NK-92 (cell line): Measurements from ENCODE around the gene MUC4.
"Not testable (repeated sequence)": the region's sequence is repeated elsewhere in the genome, so short reads cannot be mapped to it uniquely, and the experiment has no call there.

Experiments
- DNase-seq: peaks from one replicate; lab custom pipeline; 2025; ENCODE audit not compliant: unreplicated experiment; lab: John Stamatoyannopoulos, UW

Gene MUC4

GRCh38 chr3:195718477-195718984, 93.2 kb downstream of the MUC4 start:
- no peak for DNase-seq

- DNase-seq, result no peak
Measured at GRCh38 chr3:195717852-195718476, 93.8 kb downstream of the MUC4 start.

- DNase-seq, result no peak
Measured at GRCh38 chr3:195717416-195717815, 94.3 kb downstream of the MUC4 start.

GRCh38 chr3:195715583-195716266, 96.0 kb downstream of the MUC4 start:
- no peak for DNase-seq

- no peak for DNase-seq
Measured at GRCh38 chr3:195715134-195715533, 96.6 kb downstream of the MUC4 start.

GRCh38 chr3:195714380-195715011, 97.2 kb downstream of the MUC4 start:
- DNase-seq, result no peak

GRCh38 chr3:195713150-195713549, 98.6 kb downstream of the MUC4 start:
- not testable (repeated sequence) for DNase-seq

- not testable (repeated sequence) for DNase-seq
Measured at GRCh38 chr3:195712535-195712910, 99.2 kb downstream of the MUC4 start.

- no peak for DNase-seq
Measured at GRCh38 chr3:195711813-195712534, 99.8 kb downstream of the MUC4 start.

GRCh38 chr3:195711091-195711812, 100.5 kb downstream of the MUC4 start:
- not testable (repeated sequence) for DNase-seq

GRCh38 chr3:195710126-195710905, 101.4 kb downstream of the MUC4 start:
- not testable (repeated sequence) for DNase-seq

GRCh38 chr3:195709676-195710085, 102.0 kb downstream of the MUC4 start:
- no peak for DNase-seq

GRCh38 chr3:195708626-195709481, 102.9 kb downstream of the MUC4 start:
- DNase-seq, result no peak

- DNase-seq, result no peak
Measured at GRCh38 chr3:195708061-195708460, 103.7 kb downstream of the MUC4 start.

GRCh38 chr3:195705081-195705991, 106.4 kb downstream of the MUC4 start:
- DNase-seq, result no peak

- no peak for DNase-seq
Measured at GRCh38 chr3:195704433-195704999, 107.2 kb downstream of the MUC4 start.

GRCh38 chr3:195703776-195704175, 108.0 kb downstream of the MUC4 start:
- no peak for DNase-seq
